K562 (cell line): ENCODE results near the gene RPS6KA2.

Experiments
- KAT7 ChIP-seq: sonication (generic); formaldehyde crosslinking; IDR thresholded peaks from 2 replicates; pipeline ENCODE4 v1.8.0; 2022; ENCODE audit warnings: missing genetic modification reagents, mild to moderate bottlenecking, borderline replicate concordance
- RBFOX2 ChIP-seq: fragments of 200-400 bp; formaldehyde crosslinking; IDR thresholded peaks from 2 replicates; pipeline ENCODE4 v1.6.1; 2017; ENCODE audit warnings: low read depth, mild to moderate bottlenecking, low read length, moderate library complexity
- TF ChIP-seq, protein P1 (sequence below): fragments of 200-800 bp; sonication (Bioruptor generic); IDR thresholded peaks from 2 replicates; pipeline ENCODE4 v1.6.1; 2016; ENCODE audit warnings: missing genetic modification characterization, missing compliant biosample characterization

DNA sequence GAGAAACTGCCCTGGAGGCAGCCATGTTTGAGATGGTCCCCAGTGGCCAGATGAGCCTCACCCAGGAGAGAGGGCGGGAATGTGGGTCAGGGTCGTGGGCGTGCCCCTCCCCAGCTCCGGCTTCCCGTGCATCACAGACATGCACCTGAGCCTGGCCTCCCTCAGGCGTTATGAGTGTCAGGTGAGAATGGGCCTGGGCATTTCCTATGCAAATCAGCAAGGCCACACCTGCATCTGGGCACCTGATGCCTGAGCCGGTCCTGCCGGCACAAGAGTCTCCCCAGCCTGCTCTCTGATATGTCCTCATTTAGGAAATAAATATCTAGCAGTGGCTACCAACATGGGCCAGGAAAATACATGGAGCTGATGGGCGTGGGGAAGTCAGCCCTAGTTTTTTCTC lies 123.0 kb downstream of the RPS6KA2 start:
- TF ChIP-seq, protein P1, sequence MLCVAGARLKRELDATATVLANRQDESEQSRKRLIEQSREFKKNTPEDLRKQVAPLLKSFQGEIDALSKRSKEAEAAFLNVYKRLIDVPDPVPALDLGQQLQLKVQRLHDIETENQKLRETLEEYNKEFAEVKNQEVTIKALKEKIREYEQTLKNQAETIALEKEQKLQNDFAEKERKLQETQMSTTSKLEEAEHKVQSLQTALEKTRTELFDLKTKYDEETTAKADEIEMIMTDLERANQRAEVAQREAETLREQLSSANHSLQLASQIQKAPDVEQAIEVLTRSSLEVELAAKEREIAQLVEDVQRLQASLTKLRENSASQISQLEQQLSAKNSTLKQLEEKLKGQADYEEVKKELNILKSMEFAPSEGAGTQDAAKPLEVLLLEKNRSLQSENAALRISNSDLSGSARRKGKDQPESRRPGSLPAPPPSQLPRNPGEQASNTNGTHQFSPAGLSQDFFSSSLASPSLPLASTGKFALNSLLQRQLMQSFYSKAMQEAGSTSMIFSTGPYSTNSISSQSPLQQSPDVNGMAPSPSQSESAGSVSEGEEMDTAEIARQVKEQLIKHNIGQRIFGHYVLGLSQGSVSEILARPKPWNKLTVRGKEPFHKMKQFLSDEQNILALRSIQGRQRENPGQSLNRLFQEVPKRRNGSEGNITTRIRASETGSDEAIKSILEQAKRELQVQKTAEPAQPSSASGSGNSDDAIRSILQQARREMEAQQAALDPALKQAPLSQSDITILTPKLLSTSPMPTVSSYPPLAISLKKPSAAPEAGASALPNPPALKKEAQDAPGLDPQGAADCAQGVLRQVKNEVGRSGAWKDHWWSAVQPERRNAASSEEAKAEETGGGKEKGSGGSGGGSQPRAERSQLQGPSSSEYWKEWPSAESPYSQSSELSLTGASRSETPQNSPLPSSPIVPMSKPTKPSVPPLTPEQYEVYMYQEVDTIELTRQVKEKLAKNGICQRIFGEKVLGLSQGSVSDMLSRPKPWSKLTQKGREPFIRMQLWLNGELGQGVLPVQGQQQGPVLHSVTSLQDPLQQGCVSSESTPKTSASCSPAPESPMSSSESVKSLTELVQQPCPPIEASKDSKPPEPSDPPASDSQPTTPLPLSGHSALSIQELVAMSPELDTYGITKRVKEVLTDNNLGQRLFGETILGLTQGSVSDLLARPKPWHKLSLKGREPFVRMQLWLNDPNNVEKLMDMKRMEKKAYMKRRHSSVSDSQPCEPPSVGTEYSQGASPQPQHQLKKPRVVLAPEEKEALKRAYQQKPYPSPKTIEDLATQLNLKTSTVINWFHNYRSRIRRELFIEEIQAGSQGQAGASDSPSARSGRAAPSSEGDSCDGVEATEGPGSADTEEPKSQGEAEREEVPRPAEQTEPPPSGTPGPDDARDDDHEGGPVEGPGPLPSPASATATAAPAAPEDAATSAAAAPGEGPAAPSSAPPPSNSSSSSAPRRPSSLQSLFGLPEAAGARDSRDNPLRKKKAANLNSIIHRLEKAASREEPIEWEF, result no peak
- TF ChIP-seq KAT7 (CRISPR knock-in tag) (no peak), RBFOX2 (no peak)
